Fibroblast of peridontal ligament (primary cell): Measurements from ENCODE around the gene SMARCE1.

Source experiments
- DNase-seq: peaks from one replicate; pipeline ENCODE4 v3.0.0-alpha.2; 2010; ENCODE audit errors: extremely low read depth

The SMARCE1 gene

DNA sequence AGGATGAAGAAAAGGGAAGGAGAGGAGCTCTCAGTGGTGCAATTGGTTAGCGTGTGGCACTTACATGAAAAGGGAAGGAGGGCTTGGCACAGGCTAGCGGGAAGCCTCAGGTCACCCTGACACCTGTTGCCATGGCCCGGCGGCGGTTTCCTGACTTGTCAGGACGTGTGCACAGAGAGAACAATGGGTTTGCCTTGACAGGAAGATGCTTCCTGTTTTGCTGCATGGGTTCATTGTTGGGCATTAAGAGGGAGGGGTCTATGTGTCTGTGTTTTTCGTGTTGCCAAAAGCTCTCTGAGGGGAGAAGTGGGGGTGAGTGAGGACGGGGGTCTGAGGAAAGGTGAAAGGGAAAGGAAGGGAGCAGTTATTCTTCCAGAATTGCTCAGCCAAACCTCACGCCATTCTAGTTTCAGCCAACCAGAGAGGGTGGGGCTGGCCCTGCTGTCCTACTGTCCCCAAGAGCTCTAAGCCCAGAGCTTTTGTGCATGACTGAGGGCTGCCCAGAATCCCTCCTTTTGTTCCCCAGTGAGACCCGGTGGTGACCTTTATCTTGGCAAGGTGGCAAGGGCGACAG is 65.2 kb downstream of the SMARCE1 start:
- DNase-seq, result no peak

DNA sequence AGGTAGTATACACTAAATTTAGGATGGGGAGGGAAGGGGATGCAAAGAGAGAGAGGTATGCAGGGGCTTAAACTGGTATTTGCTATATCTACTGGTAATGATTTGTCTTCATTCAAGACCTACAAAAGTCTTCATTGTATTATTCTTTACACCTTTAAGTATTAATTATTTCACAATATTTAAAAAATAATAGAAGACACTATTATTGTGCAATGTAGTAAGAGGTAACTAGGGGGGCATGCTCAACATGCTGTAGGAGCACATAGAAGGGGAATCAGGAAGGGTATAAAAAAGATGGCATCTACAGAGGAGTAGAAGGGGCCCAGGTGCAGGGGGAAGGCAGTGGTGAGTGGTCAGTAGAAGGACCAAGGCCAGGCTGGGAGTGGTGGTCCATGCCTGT is 67.5 kb downstream of the SMARCE1 start:
- no peak for DNase-seq

DNA sequence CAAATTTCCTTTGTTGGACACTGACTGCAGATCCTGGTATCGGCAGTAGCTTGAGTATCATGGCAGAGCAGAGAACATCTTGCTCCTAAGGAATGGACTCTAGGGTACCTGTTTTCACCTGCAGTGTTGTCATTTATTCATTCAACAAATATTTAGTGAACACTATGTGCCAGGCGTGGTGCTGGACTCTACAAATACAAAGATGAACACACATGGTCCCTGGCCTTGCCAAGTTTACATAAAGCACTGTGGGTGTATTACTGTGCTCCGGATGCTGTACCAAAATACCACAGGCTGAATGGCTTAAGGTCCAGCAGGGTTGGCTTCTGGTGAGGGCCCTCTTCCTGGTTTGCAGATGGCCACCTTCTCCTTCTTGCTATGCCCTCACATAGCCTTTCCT is 68.1 kb downstream of the SMARCE1 start:
- DNase-seq, result no peak

DNA sequence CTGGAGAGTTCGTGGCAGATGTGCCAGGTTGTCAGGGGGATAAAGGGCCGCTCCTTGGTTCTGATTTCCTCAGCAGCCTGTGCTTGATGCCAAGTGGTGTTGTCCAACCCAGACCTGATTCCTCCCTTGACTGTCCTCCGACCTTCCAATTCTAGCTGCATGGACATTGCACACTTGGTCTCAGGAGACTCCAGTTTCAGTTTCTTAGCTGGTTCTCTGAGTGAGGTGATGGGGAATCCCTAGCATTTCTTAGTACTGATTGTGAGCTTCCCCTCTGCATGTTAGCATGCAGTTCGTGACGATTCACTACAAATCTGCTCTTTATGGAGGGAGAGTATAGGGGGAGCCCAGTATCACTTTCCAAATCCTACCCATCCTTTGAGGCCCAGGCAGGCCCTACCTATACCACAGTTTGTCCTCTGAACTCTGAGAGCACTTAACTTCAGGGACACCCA is 70.0 kb downstream of the SMARCE1 start:
- DNase-seq, result no peak

DNA sequence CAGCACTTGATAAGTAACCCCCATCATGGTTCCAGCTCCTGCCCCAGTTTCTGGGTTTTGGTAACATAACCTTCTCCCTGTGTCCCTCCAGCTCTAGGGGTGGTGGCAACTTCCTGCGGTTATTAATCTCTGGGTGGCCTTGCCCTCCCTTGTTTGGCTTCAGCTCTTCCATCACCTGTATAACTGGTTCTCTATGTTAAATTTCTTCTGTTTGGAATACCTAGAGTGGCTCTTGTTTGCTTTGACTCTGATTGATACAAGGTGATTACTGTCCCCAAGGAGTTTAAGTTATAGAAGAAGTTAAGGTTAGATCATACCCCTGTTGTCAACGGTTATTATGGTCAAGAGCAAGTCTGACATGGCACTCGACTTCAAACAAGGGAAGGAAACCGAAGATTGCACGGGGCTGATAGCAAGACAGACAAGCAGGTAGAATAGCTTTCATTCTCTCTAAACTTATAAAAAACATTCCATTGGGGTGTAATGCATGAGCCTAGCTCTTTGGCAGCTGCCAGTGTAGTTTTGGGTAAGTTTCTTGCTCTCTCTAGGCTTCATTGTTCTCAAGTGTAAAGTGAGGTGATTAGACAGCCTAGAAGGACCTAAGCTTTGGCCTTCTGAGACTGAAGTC is 71.4 kb downstream of the SMARCE1 start:
- no peak for DNase-seq
